ENCODE data around the gene LLGL2.

Gene LLGL2

GRCh38 chr17:75523647-75524046 is 1.9 kb upstream of the LLGL2 start:
- no peak for FAIRE-seq

- FAIRE-seq: no peak
Observed at GRCh38 chr17:75524269-75524969, 1.1 kb upstream of the LLGL2 start.

GRCh38 chr17:75525806-75526554 is 483 bp downstream of the LLGL2 start:
- no peak for FAIRE-seq

DNA sequence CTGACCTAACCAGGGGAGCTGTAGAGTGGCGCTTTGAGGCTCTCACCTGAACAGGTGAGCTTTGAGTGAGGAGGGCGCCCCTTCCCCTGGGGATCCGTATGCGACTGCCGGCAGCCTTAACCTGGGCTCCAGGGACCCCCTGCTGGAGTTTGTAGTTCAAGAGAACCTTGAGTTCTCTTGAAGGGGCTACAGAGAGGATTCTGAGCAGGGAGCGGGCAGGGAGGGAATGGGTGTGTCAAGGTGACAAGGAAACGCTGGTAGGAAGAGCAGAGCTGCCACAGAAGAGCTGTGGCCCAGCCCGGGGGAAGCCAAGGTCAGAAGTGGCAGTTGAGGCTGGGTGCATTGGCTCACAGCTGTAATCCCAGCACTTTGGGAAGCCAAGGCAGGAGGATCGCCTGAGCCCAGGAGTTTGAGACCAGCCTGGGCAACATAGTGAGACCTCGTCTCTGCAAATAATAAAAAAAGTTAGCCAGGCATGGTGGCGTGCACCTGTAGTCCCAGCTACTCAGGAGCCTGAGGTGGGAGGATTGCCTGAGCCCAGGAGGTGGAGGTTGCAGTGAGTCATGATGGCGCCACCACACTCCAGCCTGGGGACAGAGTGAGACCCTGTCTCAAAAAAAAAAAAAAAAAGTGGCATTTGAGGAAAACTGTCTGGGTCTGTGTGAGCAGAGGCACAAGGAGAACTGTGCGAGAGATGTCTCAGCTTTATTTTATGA is 1.2 kb downstream of the LLGL2 start:
- FAIRE-seq: no peak

GRCh38 chr17:75530837-75531720 is 5.6 kb downstream of the LLGL2 start:
- FAIRE-seq: no peak

DNA sequence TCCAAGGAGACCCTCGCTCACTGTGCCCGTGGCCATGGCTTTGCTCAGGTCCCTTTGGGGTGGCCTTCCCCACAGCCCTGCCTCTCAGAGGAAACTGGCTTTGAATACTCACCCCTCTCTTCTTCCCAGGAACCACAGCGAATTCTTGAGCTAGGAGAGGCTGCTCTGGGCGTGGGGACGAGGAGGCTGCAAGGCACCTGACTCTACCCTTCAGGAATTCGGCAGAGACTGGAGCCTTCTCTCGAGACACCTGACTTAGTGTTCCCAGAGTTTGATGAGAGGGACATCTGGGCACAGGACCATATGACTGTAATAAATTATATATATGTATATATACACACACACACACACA is 6.2 kb downstream of the LLGL2 start:
- no peak for FAIRE-seq

DNA sequence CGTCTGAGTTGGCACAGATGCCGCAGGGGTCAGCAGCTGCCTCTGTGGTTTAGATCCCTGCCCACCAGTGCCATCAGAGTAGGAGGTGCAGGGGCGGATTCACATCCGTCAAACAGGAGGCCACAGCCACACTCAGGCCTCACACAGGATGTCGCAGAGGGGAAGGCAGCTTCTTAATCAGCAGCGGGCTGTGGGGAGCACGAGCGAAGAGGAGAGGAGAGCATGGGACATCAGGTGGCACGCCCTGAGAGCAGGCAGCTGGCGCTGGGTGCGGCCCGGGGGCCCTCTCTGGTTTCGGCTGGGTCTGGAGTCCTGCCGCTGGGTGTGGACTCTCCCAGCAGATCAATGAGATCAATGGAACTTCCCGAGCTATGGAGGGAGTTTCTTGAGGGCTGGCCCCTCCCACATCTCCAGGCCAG is 9.6 kb downstream of the LLGL2 start:
- no peak for FAIRE-seq

DNA sequence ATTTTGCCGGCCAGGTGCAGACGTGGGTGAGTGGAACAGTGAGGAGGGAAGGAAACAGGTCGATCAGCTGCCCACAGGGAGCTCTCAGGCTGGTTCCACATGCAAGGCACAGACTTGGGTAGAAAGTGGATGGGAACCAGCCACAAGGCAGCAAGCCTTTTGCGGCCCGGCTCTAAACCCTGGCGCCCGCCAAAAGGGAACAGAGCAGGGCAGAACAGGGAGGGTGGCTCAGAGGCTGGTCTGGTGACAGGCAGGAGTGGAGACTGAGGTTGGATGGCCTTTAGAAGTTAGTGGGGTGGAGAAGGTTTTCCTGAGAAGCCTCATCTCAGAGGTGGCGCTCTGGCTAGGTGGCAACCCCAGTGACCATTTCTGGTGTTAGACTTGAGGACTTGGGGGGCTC is 10.4 kb downstream of the LLGL2 start:
- FAIRE-seq: no peak

DNA sequence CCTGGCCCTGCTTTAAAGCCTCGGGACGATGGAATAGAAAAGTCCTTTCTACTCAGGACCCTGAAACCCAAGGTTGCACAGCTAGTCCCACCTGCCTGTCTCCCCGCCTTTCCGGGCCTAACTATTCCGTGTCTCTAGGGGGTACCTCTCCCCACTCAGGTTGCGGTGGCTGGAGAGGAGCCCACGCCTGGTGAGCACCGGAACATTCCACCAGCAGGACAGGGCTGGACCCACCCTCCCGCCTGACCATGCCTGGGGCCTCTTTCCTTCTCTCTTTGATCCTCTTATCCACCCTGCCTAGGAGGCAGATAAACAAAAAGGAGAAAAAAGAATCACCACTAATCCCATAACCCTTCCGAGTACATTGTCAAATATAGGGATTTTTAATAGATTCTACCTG is 10.9 kb downstream of the LLGL2 start:
- FAIRE-seq: no peak

DNA sequence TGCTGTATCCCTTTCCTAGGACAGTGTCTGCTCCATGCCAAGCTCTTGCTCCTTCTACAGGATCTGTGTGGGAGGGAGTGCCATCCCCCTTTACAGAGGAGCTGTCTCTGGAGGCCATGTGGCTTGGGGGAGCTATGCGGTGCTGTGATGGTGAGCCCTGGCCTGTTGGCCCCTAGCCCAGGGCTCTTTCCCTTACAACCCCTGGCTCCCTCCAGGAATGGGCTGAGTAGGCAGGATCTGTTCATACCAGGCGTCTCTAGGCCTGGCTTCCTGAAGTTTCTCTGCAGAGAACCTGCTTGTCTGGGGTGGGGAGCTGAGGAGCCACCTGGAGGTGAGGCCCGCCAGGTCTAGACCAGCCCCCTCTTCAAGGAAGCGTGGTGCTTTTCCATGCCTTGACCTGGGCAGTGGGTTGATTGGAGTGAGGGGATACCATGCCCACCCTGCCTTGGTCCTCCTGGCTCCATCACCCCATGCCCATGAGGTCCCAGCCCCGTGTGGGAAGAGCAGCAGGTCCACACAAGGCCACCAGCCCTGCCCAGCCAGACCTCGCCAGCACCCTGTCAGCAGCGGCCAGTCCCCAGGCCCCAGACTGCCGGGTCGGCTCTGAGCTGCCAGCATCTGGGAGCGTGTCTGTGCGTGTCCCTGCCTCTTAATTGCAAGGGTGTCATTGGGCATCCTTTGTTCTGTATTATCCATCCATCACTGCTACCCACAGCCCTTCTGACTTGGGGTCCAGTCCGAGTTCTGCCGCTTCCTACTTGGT is 14.7 kb downstream of the LLGL2 start:
- FAIRE-seq: no peak

DNA sequence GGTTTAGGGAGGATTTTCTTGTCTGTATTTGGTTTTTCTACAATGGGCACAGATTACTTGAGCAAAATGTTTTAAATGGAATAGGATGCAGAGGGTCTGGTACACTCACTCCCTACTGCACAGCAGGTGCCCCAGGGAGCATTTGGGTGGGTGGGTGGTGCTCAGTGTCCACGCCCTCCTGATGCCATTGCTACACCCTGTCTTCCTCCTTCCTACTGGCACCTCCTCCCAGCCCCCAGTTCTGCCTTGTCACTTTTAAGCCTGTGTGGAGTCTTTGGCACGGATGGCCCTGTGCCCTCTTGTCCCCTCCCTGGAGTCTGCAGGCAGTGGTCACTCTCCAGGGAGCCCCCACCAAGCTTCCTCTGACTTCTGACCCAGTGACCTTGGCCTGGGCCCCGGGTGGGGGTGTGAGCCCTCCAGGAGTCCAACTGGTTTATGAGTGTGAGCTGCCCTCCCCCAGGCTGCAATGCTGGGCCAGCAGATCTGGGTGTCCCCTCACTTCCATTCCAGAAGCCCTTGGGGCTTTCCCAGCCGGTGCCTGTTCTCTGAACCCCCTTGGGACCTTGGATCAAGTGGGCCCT is 15.5 kb downstream of the LLGL2 start:
- FAIRE-seq: no peak

DNA sequence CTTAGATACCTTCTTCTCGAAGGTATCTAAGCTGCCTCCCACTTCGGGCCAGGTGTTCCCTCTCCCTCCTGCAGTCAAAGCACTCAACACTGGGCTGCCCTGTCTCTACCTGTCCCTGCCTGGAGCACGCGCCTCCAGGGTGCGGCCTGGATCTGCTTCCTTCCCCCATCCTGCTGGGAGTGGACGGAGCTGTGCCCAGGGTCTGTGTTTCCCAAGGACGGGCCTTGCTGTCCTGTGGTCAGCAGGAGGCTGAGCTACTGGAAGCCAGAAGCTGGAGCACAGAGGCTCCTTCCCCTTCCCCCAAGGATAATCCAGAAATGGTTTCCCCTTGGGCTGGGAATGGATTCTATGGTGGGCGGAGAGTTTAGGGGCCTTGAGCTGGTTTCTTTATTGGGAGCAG is 16.7 kb downstream of the LLGL2 start:
- FAIRE-seq: no peak

GRCh38 chr17:75542728-75543336 is 17.3 kb downstream of the LLGL2 start:
- FAIRE-seq: no peak

DNA sequence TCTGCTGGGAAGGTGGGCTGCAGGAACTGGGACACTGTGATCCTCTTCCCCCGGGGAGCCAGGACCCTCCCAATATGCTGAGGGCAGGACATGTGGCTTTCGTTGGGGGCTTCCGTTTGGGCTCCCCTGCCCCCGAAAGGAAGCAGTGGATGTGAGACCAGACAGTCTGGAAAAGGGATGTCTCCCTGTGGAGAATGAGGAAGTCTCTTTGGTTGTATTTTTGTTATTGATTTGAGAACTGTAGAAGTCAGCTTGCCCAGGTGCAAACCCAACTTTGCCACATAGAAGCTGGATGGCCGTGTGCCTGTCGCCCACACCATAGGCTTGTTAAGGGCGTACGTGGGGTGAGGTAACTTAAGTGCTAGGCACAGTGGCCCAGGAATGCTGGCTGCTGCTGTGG is 18.8 kb downstream of the LLGL2 start:
- no peak for FAIRE-seq

GRCh38 chr17:75546181-75546580 is 20.7 kb downstream of the LLGL2 start:
- FAIRE-seq: no peak

DNA sequence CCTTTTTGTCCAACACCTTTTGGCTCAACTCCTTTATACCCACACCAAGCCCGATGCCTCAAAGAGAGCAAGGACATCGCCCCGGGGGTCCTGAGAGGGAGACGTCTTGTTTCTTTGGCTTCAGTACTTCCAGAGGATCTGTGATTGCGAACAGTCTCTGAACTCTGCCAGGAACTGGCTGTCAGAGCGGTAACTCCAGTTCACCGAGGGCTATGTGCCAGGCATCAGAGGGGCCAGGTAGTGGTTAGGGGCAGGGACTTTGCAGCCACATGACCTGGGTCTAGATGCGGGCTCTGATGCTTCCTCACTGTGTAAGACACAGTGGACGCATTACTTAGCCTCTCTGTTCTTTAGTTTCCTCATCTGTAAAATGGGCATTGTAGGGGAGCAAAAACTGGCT is 21.6 kb downstream of the LLGL2 start:
- no peak for FAIRE-seq

DNA sequence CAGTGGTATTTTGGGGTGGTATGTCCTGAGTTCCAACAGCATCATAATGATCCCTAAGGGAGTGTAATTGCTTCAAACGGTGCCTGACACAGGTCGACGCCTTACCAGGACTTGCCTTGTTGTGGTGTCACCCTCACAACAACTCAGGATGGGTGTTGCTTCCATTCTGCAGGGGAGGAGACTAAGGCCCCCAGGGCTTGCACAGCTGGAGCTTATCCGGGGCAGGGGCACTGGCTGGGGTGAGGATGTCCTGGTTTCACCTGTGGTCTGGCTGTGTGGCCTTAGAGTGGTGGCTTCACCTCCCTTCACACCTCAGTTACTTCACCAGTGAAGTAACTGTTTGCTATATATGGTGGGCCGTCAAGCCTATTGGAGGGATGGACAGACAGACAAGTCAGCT is 23.3 kb downstream of the LLGL2 start:
- no peak for FAIRE-seq

GRCh38 chr17:75549246-75550138 is 24.0 kb downstream of the LLGL2 start:
- FAIRE-seq: no peak

- no peak for FAIRE-seq
Observed at GRCh38 chr17:75550139-75550465, 24.6 kb downstream of the LLGL2 start.

- FAIRE-seq: no peak
Observed at GRCh38 chr17:75551266-75551665, 25.8 kb downstream of the LLGL2 start.

Data from A204.1 (cell line).